Retinal pigment epithelial cell (primary cell): ENCODE data around the gene DLGAP4.
A peak's percentile ranks its signal among the peaks of the same experiment; 100 is the strongest.

Source experiments
- DNase-seq: peaks from one replicate; pipeline ENCODE4 v3.0.0-alpha.2; 2010; ENCODE audit warnings: low read depth
- H3K4me3 ChIP-seq: 2 replicates; pipeline ENCODE4 v1.5.1; 2011; ENCODE audit warnings: mild to moderate bottlenecking, low read length, control low read depth, moderate library complexity
- TF ChIP-seq, protein P1 (sequence below): conservative IDR thresholded peaks from 2 replicates; pipeline ENCODE4 v1.5.1; 2011; ENCODE audit warnings: low read depth, low read length, control low read depth, inconsistent platforms

DLGAP4 gene

DNA sequence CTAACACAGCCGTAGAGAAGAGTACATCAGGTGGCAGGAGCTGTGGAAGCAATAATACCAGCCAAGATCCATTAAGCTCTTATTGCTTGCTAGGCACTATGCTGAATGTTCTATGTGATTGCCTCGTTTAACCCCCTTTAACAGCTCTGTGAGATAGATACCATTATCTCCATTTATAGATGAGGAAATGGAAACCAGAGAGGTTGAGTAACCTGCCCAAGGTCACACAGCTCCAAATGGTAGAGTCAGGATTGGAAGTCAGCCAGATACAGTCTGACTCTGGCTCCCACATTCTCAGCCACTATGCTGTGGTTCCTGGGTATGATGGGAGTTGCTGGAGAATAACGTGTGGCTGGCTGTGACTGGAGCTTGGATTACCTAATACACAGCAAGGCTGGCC, 92.4 kb downstream of the DLGAP4 start:
- H3K4me3 ChIP-seq: no peak overlapping the region
- TF ChIP-seq, protein P1, sequence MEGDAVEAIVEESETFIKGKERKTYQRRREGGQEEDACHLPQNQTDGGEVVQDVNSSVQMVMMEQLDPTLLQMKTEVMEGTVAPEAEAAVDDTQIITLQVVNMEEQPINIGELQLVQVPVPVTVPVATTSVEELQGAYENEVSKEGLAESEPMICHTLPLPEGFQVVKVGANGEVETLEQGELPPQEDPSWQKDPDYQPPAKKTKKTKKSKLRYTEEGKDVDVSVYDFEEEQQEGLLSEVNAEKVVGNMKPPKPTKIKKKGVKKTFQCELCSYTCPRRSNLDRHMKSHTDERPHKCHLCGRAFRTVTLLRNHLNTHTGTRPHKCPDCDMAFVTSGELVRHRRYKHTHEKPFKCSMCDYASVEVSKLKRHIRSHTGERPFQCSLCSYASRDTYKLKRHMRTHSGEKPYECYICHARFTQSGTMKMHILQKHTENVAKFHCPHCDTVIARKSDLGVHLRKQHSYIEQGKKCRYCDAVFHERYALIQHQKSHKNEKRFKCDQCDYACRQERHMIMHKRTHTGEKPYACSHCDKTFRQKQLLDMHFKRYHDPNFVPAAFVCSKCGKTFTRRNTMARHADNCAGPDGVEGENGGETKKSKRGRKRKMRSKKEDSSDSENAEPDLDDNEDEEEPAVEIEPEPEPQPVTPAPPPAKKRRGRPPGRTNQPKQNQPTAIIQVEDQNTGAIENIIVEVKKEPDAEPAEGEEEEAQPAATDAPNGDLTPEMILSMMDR: no peak
- DNase-seq: no peak

DNA sequence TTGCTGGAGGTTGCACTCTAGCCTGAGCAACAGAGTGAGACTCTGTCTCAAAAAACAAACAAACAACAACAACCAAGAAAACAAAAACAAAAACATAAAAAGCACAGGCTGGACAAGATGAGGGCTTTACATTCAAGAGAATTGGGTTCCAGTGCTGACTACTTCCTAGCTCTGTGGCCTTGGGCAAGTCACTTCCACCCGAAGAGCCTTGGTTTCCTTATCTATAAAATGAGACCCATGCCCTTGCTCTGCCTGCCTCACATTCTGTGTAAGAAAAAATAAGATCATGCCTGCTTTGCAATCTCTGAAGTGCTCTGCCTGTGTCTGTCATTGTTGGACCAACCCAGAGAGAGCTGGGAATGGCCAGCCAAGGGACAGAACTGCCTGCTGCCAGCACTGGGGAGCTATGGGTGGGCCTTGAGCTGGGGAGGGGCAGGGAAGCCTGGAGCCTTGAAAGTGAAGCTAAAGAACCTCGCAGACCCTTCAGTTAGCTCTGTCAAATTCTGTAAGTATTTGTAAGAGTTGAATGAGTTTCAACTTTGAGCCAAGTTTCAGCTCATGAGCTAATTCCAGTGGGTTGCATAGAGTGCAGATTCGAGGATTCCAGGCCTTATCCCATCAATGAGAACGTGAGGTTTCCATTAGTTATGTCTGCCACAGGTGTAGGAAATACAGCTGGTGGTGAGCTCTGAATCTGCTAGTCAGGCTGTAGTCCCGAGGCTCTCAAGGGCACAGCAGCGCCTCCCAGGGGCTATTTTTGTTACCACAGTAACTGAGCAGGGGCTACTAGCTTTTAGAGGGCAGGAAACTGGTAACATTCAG, 93.2 kb downstream of the DLGAP4 start:
- no peak overlapping the region for H3K4me3 ChIP-seq
- TF ChIP-seq, protein P1: peak; percentile 58
- no peak for DNase-seq

DNA sequence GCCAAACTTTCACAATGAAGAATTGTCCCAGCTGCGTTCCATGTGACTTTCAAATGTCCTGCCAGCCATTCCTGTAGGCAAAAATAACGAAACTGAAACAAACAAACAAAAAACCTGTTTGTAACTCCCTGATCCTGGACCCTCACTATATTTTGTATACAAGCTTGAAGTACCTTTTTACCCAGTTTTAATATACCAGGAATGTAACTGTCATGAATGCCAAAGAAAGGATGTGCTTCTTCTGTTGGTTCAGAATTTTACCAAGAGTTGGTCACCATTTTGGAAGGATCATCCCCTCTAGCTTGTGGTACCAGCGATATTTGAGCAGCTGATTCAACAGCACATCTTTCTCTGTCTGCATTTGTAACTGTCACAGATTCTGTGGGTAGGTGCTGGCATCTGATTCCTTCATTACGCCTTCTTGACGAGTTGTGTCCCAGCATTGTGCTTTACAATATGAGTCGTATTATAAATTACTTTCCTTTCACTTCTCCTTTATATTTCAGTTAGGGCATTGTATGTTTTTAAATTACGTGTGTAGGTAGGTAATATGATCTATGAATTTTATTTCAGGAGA, 93.9 kb downstream of the DLGAP4 start:
- H3K4me3 ChIP-seq: no peak overlapping the region
- TF ChIP-seq, protein P1: no peak

DNA sequence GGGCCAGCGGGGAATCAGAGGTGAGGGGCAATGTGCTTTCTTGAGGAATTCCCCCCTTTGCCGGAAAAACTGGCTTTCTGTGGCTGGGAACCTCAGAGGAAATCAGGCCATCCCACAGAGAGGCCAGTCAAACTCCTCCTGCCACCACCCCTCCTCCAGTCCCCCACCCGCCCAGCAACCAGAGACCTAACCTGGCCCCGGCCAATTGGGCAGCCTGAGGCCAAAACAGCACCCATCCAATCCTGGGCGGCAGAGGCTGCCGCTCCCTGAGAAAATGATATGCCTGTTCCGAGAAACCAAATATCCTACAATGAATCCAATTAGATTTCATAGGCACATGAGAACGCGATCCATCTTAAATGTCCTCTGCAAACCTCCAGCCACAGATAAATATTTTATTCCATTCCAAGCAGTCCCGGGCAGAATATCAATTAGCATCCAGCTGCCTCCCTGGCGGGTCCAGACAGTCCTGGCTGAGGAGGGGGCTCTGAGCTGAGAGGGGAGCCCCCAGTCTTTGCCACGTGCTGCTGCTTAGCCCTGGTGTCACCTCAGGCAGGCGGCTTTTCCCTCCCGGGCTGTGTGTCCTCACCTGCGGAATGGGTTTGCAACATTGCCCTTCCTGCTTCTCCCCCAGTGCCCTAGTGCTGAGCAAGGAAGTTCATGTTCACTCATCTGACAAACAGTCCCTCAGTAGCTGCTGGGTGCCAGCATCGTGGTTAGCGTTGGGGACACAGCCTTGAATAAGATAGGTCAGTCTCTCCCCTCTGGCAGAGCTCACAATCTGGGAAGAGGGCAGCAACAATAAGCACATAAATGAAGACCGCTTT, 95.0 kb downstream of the DLGAP4 start:
- no peak for DNase-seq
- no peak overlapping the region for H3K4me3 ChIP-seq
- TF ChIP-seq, protein P1: no peak

More for the DNA sequence above, 93.9 kb downstream of the DLGAP4 start:
- DNase-seq: no peak

DNA sequence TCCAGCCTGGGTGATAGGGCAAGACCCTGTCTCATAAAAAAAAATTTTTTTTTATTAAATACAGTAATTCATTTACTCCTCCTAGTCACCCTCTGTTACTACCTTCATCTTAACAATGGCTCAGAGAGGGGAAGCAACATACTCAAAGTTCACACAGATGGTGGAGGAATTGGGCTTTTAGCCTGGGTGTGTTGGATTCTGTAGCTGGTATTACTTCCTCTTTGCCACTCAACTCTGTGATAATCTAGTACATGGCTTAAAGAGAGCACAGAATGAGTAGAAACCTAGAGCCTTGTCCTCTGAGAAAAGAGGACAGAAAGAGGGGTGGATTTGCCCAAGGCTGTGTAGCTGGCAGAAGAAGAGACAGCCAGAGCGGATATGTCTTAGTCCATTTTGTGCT, 96.6 kb downstream of the DLGAP4 start:
- DNase-seq: no peak
- H3K4me3 ChIP-seq: no peak overlapping the region
- TF ChIP-seq, protein P1: no peak

DNA sequence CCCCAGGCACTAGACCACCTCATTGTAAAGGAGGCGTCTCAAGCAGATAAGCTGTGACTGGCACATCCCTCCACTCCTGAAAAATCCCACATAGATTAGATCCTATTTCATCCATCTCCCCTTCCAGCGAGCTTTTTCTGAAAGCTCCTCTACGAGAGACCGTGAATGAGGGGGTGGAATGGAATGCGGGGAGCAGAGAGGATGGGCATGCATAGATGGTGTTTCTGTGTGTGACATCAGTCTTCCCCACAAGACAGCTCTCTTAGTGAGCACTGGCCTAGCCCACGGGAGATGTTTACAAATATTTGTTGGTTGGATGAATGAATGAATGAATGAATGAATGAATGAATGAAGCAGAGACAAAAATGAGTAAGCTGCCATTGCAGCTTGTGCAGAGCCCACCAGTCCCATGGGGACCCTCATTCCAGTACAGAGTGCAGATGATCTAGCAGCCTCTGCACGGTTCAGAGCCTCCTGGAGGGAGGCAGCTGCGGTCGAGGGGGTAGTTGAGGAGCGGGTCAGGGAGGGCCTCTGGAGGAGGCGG, 98.4 kb downstream of the DLGAP4 start:
- no peak for DNase-seq
- H3K4me3 ChIP-seq: no peak overlapping the region
- TF ChIP-seq, protein P1: no peak
